GM12878 (cell line): ENCODE results near the gene ECT2L. TPM values are rescaled to one million over a fixed set of nuclear protein-coding genes. Genes with fewer than 3 reads are reported as not detected.

ENCODE experiments used
- ATAC-seq: fragments of 200-7000 bp; cut with Tn5 transposase; 3 replicates; pipeline ENCODE4 v1.9.1; 2020; ENCODE audit warnings: mild to moderate bottlenecking, moderate library complexity
- BruUV-seq: library from RNA; stranded (reverse); fragments of 400-500 nt; replicated peaks from 2 replicates; lab custom pipeline; 2021; lab: Mats Ljungman, UMichigan
- CTCF ChIA-PET: fragments of 300-600 bp; sonication (Branson Sonifier 250); formaldehyde crosslinking; extraction: SDS; loops from one replicate; lab custom pipeline; 2021; ENCODE audit warnings: inconsistent platforms; lab: Yijun Ruan, JAX
- POLR2A ChIA-PET: fragments of 350-600 bp; formaldehyde crosslinking; extraction: SDS; loops from one replicate; lab custom pipeline; 2021; ENCODE audit warnings: inconsistent platforms; lab: Charles Lee
- RAD21 ChIA-PET: fragments of 300-600 bp; sonication (Branson Sonifier 250); formaldehyde crosslinking; loops from one replicate; lab custom pipeline; 2023; ENCODE audit warnings: antibody characterized with exemption; ENCODE audit not compliant: unreplicated experiment; lab: Charles Lee
- SMC1A ChIA-PET: fragments of 300-600 bp; sonication (Branson Sonifier 250); formaldehyde crosslinking; loops from one replicate; lab custom pipeline; 2023; ENCODE audit not compliant: unreplicated experiment, uncharacterized antibody; lab: Charles Lee
- DNase-seq: peaks from one replicate; pipeline ENCODE4 v3.0.0-alpha.2; 2011; ENCODE audit warnings: low read depth, low spot score
- FAIRE-seq: peaks from 3 replicates; lab custom pipeline; 2011; peaks lifted over from hg19 to GRCh38; lab: Jason Lieb, UNC
- H2AFZ ChIP-seq: 2 replicates; pipeline ENCODE4 v1.6.0; 2011; ENCODE audit warnings: low read depth, low read length, control low read depth; ENCODE audit not compliant: control insufficient read depth
- H3K27ac ChIP-seq: 2 replicates; pipeline ENCODE4 v1.5.1; 2011; ENCODE audit warnings: control low read depth; ENCODE audit not compliant: control insufficient read depth, insufficient read depth
- H3K27me3 ChIP-seq, 2 experiments: replicated peaks in 1 of 2; 2 replicates each; pipeline versions ENCODE4 v1.6.0 to v1.6.1; 2011; ENCODE audit warnings: low read length in 1 of 2; ENCODE audit not compliant: control insufficient read depth in 2 of 2, insufficient read depth in 2 of 2
- H3K36me3 ChIP-seq, 2 experiments: 2 replicates each; pipeline ENCODE4 v1.5.1; 2011; ENCODE audit warnings: low read length in 1 of 2; ENCODE audit not compliant: control insufficient read depth in 2 of 2, insufficient read depth in 2 of 2
- H3K4me1 ChIP-seq: 2 replicates; pipeline ENCODE4 v1.6.1; 2011; ENCODE audit warnings: mild to moderate bottlenecking, low read length, moderate library complexity, mixed read lengths; ENCODE audit not compliant: control insufficient read depth, insufficient read depth
- H3K4me2 ChIP-seq: 2 replicates; pipeline ENCODE4 v1.6.0; 2011; ENCODE audit warnings: control low read depth; ENCODE audit not compliant: control insufficient read depth, insufficient read depth
- H3K4me3 ChIP-seq: fragments of 200-600 bp; sonication (generic); 2 replicates; pipeline ENCODE4 v1.5.1; 2016
- H3K79me2 ChIP-seq: 2 replicates; pipeline ENCODE4 v1.6.0; 2011; ENCODE audit warnings: low read length; ENCODE audit not compliant: control insufficient read depth, insufficient read depth
- H3K9ac ChIP-seq: 2 replicates; pipeline ENCODE4 v1.8.0; 2011; ENCODE audit warnings: low read length, control low read depth, mixed read lengths; ENCODE audit not compliant: control insufficient read depth, insufficient read depth
- H3K9me3 ChIP-seq: replicated peaks from 3 replicates; pipeline ENCODE4 v1.5.1; 2011; ENCODE audit warnings: mild to moderate bottlenecking, low read length; ENCODE audit not compliant: control insufficient read depth, insufficient read depth
- H4K20me1 ChIP-seq: 2 replicates; pipeline ENCODE4 v1.6.0; 2011; ENCODE audit not compliant: control insufficient read depth, insufficient read depth
- ATF7 ChIP-seq: fragments of 450-650 bp; IDR thresholded peaks from 2 replicates; pipeline ENCODE4 v1.6.1; 2016; ENCODE audit warnings: low read depth, mild to moderate bottlenecking
- BCL11A ChIP-seq: IDR thresholded peaks from 2 replicates; pipeline ENCODE4 v1.6.1; 2011; ENCODE audit warnings: low read depth, low read length
- CREM ChIP-seq: IDR thresholded peaks from 2 replicates; pipeline ENCODE4 v1.6.1; 2014; ENCODE audit warnings: antibody characterized with exemption, low read depth
- EED ChIP-seq: sonication (generic); IDR thresholded peaks from 2 replicates; pipeline ENCODE4 v1.6.1; 2016; ENCODE audit warnings: antibody characterized with exemption, low read depth
- GATAD2B ChIP-seq: fragments of 450-650 bp; conservative IDR thresholded peaks from 2 replicates; pipeline ENCODE4 v1.6.1; 2017; ENCODE audit warnings: low read depth, mild to moderate bottlenecking, moderate library complexity
- IRF4 ChIP-seq: IDR thresholded peaks from 2 replicates; pipeline ENCODE4 v1.6.1; 2011; ENCODE audit warnings: low read depth, low read length
- JUNB ChIP-seq: IDR thresholded peaks from 2 replicates; pipeline ENCODE4 v1.6.1; 2016; ENCODE audit warnings: antibody characterized with exemption, mild to moderate bottlenecking
- NFIC ChIP-seq: IDR thresholded peaks from 2 replicates; pipeline ENCODE4 v1.6.1; 2012; ENCODE audit warnings: low read depth, mild to moderate bottlenecking, inconsistent platforms, low read length, moderate library complexity
- POLR2A ChIP-seq: IDR thresholded peaks from 2 replicates; pipeline ENCODE4 v1.6.1; 2011; ENCODE audit warnings: low read depth, mild to moderate bottlenecking, low read length
- RUNX3 ChIP-seq: IDR thresholded peaks from 2 replicates; pipeline ENCODE4 v1.6.1; 2012; ENCODE audit warnings: low read length, inconsistent platforms
- WGBS: methylation state at CpG from one replicate; pipeline ENCODE4 v1.1.6; 2016; ENCODE audit warnings: low lambda C conversion rate; ENCODE audit not compliant: insufficient replicate concordance, insufficient coverage; ENCODE audit errors: missing lambda C conversion rate; 5-methylcytosine and 5-hydroxymethylcytosine counted together
- in situ Hi-C: fragments of 300-500 bp; cut with MboI; formaldehyde crosslinking; loops from 9 replicates; pipeline ENCODE4 v1.14.3; 2018; ENCODE audit warnings: mixed read lengths
- intact Hi-C: fragments of 100-400 bp; cut with micrococcal nuclease; formaldehyde crosslinking; loops from one replicate; pipeline ENCODE4 v1.14.2; 2022; ENCODE audit not compliant: unreplicated experiment
- polyA plus RNA-seq, 11 experiments: library from polyadenylated mRNA; depleted of rRNA in 4 of 11; unstranded in 6 of 11; stranded (reverse) in 5 of 11; fragments of >200 nt; fragmentation: Nextera tagmentation in 4 of 11; fragmentation: Illumina TruSeq in 1 of 11; extraction: Ambion mirVana in 4 of 11; extraction: Trizol in 1 of 11; gene quantifications; 1 replicate in 1 of 11; 2 replicates in 10 of 11; pipeline versions ENCODE4 v1.2.1 to v1.2.3, GENCODE V29; 2011 to 2016; ENCODE audit warnings: inconsistent platforms in 2 of 11, missing spikeins in 2 of 11, low read depth in 1 of 11
- total RNA-seq, 4 experiments: library from RNA; depleted of rRNA in 3 of 4; stranded (reverse); fragments of >200 nt in 3 of 4; fragmentation: Illumina TruSeq in 1 of 4; extraction: Trizol in 1 of 4; gene quantifications; 2 replicates each; pipeline versions ENCODE4 v1.2.1 to v1.2.3, GENCODE V29; 2013 to 2021
- TF ChIP-seq, protein P1 (sequence below): fragments of 450-650 bp; IDR thresholded peaks from 2 replicates; pipeline ENCODE4 v1.6.1; 2016; ENCODE audit warnings: mild to moderate bottlenecking

ECT2L gene
- total and polyA plus RNA-seq, 10 of the 15 experiments (the other 5 are each of a cell fraction or from before 2014, with no cell fraction given): 0.05 to 0.09 TPM; not detected in 8

DNA sequence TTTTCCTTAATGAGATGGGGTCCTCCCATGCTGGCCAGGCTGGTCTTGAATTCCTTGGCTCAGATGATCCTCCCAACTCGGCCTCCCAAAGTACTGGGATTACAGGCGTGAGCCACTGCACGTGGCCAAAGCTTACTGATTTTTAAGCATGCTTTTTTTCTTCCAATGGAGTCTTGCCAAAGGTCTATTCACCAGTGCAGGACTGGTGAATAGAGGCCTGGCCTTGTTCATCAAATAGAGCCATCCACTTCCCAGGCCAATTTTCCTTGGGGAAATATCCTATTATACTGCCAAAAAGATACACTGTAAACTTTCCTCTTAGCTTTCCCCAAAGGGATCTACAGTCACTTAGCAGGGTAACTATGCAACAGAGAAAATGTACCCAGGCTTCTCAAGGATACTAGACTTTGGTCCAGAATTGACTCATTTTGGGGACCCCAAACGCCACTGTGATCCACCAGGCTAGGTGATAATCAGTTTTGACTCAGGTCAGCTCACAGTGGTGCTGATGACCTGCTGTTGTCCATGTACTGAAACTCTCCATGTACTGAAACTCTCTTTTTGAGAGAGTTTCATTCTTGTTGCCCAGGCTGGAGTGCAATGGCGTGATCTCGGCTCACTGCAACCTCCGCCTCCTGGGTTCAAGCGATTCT, 100.3 kb downstream of the ECT2L start:
- CTCF ChIA-PET: interaction anchor here (0.6 to 1.5 kb wide), 5 partner anchors 12 to 128 kb away, joined by 3 read pairs; no protein-coding TSS in a partner anchor
- no peak overlapping the region for H3K4me2 ChIP-seq
- TF ChIP-seq, protein P1, sequence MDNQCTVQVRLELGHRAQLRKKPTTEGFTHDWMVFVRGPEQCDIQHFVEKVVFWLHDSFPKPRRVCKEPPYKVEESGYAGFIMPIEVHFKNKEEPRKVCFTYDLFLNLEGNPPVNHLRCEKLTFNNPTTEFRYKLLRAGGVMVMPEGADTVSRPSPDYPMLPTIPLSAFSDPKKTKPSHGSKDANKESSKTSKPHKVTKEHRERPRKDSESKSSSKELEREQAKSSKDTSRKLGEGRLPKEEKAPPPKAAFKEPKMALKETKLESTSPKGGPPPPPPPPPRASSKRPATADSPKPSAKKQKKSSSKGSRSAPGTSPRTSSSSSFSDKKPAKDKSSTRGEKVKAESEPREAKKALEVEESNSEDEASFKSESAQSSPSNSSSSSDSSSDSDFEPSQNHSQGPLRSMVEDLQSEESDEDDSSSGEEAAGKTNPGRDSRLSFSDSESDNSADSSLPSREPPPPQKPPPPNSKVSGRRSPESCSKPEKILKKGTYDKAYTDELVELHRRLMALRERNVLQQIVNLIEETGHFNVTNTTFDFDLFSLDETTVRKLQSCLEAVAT: no peak
- TF ChIP-seq EED: 0 out of 2 replicates have a peak, but pooled peaks have one; percentile 25
- 0 out of 2 replicates have a peak, but pooled peaks have one; percentile 23 for TF ChIP-seq GATAD2B
- 0 out of 2 replicates have a peak, but pooled peaks have one; percentile 31 for TF ChIP-seq BCL11A
- TF ChIP-seq POLR2A: no peak
- no peak for TF ChIP-seq ATF7
- peak; percentile 53 for TF ChIP-seq RUNX3
- TF ChIP-seq NFIC: 0 out of 2 replicates have a peak, but pooled peaks have one; percentile 19
- TF ChIP-seq CREM: peak; percentile 34; the same call in 1 of the 2 replicates
- TF ChIP-seq IRF4: 0 out of 2 replicates have a peak, but pooled peaks have one; percentile 33
- peak; percentile 61 for TF ChIP-seq JUNB
- TF ChIP-seq, all 136 proteins: peak for 8
- no peak for DNase-seq
- in situ Hi-C loops: no loop called here
- Histone ChIP-seq H2AFZ (no peak overlapping the region), H3K27ac (no peak overlapping the region), H3K9me3 (no peaks in the 10 kb centered on the region; the same call in 2 of the 3 replicates), H3K79me2 (no peaks in the 10 kb centered on the region), H3K4me3 (no peak overlapping the region), H3K4me1 (peaks cover 12% of the 10 kb centered on the region), H3K27me3 (no peaks in the 10 kb centered on the region), H3K36me3 (0 out of 4 replicates have a peak, but pooled peaks cover 0 to under 1% of the 10 kb centered on the region in 2 experiments), H4K20me1 (no peaks in the 10 kb centered on the region), H3K9ac (no peak overlapping the region)
- 81% methylated on average over 8 of the region's 8 CpGs for WGBS
- intact Hi-C loops: no loop called here
- SMC1A ChIA-PET: interaction anchor here (0.6 to 5.8 kb wide), 9 partner anchors 9 to 468 kb away, joined by 3 to 68 read pairs (median 3); no protein-coding TSS in a partner anchor
- no TSS peak for BruUV-seq
- POLR2A ChIA-PET: interaction anchor here (0.6 to 2.5 kb wide), 5 partner anchors 9 to 603 kb away, joined by 4 to 9 read pairs (median 6); no protein-coding TSS in a partner anchor
- FAIRE-seq: no peak
- RAD21 ChIA-PET: interaction anchor here (0.5 to 5.3 kb wide), 6 partner anchors 13 to 90 kb away, joined by 3 to 27 read pairs (median 8); no protein-coding TSS in a partner anchor
- peak; percentile 60 for ATAC-seq
